GM12875 (cell line): ENCODE measurements around the gene ABTB2.
"Not testable (repeated sequence)": the region's sequence is repeated elsewhere in the genome, so short reads cannot be mapped to it uniquely, and the experiment has no call there.

Source experiments
- H3K4me3 ChIP-seq: one replicate; pipeline ENCODE4 v1.5.1; 2011; ENCODE audit warnings: low read depth, low read length, control low read depth
- TF ChIP-seq, protein P1 (sequence below): IDR thresholded peaks from 2 replicates; pipeline ENCODE4 v1.5.1; 2011; ENCODE audit warnings: low read depth, mild to moderate bottlenecking, control low read depth, inconsistent platforms, low read length, moderate library complexity, borderline replicate concordance; ENCODE audit not compliant: insufficient read depth

Gene ABTB2

DNA sequence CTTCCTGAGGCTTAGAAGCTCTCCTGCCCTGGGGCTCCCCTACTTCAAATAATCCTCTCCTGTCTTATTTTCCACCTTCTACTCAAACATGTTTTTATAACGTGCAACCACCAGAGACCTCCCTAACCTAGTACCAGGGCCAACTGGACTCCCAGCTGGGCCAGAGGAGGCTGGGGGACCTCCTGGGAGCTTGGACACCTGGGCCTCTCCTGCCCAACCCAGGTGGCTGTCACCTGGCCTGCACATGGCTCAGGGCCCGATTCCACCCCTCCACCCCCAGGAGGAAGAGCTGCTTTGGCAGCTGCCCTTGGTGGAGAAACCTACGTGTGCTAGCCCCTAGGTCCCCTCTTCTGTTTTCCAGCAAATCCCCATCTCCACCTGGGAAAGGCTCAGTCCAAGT lies 105.2 kb downstream of the ABTB2 start:
- TF ChIP-seq, protein P1, sequence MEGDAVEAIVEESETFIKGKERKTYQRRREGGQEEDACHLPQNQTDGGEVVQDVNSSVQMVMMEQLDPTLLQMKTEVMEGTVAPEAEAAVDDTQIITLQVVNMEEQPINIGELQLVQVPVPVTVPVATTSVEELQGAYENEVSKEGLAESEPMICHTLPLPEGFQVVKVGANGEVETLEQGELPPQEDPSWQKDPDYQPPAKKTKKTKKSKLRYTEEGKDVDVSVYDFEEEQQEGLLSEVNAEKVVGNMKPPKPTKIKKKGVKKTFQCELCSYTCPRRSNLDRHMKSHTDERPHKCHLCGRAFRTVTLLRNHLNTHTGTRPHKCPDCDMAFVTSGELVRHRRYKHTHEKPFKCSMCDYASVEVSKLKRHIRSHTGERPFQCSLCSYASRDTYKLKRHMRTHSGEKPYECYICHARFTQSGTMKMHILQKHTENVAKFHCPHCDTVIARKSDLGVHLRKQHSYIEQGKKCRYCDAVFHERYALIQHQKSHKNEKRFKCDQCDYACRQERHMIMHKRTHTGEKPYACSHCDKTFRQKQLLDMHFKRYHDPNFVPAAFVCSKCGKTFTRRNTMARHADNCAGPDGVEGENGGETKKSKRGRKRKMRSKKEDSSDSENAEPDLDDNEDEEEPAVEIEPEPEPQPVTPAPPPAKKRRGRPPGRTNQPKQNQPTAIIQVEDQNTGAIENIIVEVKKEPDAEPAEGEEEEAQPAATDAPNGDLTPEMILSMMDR = no peak

DNA sequence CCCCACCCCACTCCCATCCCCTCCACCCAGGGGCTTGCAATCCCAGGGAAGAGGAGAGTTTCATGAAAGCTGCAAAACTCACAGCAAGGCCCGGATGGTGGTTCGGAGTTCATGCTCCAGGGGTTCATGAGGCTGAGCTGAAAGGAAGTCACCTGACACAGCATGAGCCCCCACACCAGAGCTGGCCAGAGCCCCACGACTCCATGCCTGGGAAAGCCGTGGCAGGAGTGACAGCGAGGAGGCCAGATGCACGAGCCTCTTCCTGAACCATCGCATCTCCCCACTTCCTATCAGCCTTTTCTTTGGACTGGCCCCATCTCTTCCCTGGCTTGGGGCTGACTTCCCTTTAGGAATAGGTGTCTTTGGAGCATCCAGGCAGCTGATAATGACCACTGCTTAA lies 105.8 kb downstream of the ABTB2 start:
- H3K4me3 ChIP-seq = no peak overlapping the region
- TF ChIP-seq, protein P1 = no peak

More for the DNA sequence above, 105.2 kb downstream of the ABTB2 start:
- no peak overlapping the region for H3K4me3 ChIP-seq

DNA sequence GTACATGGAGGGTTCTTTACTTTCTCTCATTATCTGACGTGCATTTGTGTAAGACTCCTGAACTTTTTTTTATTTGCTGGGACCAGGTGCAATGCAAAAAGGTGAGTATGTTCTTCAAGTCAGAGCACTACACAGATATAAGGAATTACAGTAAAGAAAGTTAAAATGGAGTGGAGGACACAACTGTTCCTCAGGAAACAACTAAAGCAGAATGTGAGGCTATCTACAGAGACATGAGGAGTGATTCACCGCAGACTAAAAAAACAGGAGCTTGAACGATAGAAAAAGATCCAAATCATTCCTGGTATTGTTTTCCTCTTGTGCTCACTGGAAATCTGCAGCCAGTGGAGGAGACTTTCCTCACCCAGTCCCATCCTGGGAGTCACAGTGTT lies 106.2 kb downstream of the ABTB2 start:
- TF ChIP-seq, protein P1 = no peak
- H3K4me3 ChIP-seq = no peak overlapping the region

DNA sequence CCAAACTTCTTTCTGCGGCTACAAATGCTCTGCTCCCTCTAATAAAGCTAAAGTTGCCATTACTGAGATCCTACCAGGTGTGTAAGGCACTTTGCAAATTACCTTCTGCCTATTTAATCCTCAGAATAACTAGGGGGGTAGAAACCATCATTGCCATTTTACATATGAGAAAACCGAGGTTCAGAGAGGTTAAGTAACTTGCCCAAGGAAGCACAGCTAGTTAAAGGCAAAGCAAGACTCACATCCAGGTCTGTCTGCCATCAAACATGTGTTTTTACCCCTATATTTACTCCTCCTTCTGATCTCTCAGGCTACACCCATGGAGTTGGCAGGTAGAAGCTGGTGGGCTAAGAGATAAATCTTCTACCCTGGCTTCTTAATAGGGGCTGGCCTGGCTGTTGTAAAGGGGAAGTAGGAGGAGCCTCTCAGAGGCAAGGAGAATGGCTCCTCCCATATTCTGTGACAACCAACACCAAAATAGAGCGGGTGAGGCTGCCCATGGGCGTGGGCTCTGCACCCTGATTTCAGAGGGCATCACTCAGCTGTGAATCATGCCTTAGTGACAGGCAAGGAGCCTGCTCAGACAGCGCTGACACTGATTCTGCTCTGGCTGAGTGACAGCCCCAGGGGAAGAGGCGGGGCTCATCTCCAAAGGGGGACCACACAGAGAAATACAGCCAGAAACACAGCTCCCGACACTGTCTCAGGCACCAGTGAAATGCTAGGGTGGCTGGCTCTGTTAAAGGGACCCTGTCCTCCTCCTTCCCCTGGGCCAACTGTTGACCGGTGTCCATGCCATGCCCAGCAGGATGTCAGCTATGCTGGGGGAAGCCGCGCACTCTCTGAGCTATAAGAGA lies 106.8 kb downstream of the ABTB2 start:
- no peak overlapping the region for H3K4me3 ChIP-seq
- TF ChIP-seq, protein P1 = no peak

DNA sequence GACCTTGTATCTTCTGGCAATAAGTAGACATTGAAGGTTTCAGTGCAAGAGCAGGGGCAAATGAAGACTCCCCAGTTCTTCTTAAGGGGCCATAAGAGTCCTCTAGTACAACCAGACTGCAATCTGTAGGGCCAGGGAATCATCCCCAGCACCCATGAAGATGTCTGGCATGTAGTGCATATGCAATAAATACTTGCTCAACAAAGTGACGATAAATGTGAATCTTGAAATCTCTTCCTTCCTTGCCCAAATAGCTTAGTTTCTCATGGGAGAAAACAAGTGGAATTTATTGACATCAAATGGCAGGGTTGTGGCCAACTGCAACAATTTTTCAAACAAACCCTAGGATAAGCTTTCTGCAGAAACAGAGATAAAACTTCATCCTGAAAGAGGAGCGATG lies 107.6 kb downstream of the ABTB2 start:
- no peak overlapping the region for H3K4me3 ChIP-seq
- TF ChIP-seq, protein P1 = no peak

DNA sequence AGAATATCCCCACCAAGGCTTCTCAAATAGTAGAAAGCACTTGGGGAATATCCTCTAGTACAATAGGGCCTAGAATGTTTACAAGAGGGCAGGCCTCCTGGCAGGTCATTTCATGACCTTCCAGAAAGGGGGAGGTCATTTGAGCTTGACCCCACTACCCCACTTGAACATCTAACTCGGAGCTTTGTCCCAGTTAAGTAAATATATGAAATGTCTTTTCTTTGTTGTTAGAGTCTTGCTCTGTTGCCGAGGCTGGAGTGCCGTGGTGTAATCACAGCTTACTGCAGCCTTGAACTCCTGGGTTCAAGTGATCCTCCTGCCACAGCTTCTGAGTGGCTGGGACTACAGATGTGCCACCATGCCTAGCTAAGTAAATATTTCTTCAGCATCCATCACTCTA lies 108.4 kb downstream of the ABTB2 start:
- TF ChIP-seq, protein P1 = no peak
- H3K4me3 ChIP-seq = no peak overlapping the region

DNA sequence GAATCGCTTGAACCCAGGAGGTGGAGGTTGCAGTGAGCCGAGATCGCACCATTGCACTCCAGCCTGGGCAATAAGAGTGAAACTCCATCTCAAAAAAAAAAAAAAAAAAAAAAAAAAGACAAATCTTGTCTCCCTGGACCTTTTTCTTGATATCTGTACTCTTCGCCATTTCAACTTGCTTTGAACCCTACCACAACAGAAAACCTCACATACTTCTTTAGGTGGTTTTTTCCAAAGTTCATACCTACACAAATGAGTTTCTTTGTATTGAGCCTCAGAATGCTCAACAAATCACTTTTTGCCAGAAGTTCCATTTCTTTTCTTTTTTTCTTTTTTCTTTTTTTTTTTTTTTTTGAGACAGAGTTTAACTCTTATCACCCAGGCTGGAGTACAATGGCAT lies 111.3 kb downstream of the ABTB2 start:
- not testable (repeated sequence) for H3K4me3 ChIP-seq

DNA sequence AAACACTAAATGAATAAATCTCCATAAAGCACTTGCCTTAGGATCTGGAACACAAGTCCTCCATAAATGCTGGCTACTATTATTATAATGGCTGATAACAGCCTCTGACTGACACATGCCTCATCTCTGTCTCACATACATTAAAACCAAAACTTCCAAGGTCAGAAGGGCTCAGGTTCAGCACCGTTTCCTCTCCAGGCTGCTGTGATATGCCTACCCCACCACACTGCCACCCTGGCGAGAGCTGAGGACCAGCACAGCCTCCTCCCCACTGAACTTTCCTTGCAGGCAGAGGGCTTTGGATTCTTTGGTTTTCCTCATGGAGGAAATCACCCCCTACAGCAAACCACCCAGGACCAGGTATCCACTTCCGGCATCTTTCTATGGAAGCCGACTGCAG lies 112.8 kb downstream of the ABTB2 start:
- no peak overlapping the region for H3K4me3 ChIP-seq
- TF ChIP-seq, protein P1 = no peak
